ENCODE results near the gene ABCG1.

ABCG1 gene

DNA sequence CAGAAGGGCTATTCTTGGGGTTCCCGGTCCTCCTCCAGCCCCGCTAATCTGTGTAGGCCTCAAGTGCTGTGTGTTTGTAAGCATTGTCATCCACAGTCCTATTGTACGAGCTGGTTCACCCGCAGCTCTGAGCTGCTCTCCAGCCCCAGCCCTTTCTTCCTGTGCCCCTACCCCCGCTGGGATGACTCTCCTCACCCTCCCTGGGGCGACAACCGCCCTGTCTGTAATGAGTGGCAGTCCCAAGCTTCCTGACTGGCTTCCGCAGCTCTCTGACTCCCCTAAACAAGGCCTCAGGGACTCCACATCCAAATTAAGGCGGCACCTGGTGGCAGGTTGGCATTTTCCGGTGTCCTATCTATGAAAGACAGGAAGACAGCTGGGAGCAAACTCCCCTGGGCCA, 50.4 kb downstream of the ABCG1 start:
- no peak for DNase-seq (ENCODE audit: low read depth)
- TF ChIP-seq, protein P1, sequence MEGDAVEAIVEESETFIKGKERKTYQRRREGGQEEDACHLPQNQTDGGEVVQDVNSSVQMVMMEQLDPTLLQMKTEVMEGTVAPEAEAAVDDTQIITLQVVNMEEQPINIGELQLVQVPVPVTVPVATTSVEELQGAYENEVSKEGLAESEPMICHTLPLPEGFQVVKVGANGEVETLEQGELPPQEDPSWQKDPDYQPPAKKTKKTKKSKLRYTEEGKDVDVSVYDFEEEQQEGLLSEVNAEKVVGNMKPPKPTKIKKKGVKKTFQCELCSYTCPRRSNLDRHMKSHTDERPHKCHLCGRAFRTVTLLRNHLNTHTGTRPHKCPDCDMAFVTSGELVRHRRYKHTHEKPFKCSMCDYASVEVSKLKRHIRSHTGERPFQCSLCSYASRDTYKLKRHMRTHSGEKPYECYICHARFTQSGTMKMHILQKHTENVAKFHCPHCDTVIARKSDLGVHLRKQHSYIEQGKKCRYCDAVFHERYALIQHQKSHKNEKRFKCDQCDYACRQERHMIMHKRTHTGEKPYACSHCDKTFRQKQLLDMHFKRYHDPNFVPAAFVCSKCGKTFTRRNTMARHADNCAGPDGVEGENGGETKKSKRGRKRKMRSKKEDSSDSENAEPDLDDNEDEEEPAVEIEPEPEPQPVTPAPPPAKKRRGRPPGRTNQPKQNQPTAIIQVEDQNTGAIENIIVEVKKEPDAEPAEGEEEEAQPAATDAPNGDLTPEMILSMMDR (IDR thresholded peaks at IDR 0.05; ENCODE audit: insufficient read depth, low read depth, low read length, missing control alignments), result no peak
- no peak overlapping the region for H3K4me3 ChIP-seq (ENCODE audit: low read depth, low read length)

DNA sequence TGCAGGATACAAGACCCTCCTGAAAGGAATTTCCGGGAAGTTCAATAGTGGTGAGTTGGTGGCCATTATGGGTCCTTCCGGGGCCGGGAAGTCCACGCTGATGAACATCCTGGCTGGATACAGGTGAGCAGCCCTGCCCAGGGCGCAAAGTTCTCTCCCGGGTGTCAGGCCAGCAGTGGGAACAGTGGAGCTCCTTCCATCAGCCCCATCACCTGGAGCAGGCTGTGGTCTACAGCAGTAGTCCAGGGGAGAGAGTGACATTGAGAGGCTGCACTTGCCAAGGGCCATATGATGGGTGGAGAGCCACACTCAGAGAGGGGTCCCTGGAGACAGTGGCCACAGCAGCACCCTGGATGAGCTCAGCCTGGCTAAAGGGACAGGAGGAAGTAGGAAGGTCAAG, 52.1 kb downstream of the ABCG1 start:
- no peak overlapping the region for H3K4me3 ChIP-seq (ENCODE audit: low read depth, low read length)
- DNase-seq (ENCODE audit: low read depth), result no peak
- TF ChIP-seq, protein P1 (IDR thresholded peaks at IDR 0.05; ENCODE audit: insufficient read depth, low read depth, low read length, missing control alignments), result no peak

DNA sequence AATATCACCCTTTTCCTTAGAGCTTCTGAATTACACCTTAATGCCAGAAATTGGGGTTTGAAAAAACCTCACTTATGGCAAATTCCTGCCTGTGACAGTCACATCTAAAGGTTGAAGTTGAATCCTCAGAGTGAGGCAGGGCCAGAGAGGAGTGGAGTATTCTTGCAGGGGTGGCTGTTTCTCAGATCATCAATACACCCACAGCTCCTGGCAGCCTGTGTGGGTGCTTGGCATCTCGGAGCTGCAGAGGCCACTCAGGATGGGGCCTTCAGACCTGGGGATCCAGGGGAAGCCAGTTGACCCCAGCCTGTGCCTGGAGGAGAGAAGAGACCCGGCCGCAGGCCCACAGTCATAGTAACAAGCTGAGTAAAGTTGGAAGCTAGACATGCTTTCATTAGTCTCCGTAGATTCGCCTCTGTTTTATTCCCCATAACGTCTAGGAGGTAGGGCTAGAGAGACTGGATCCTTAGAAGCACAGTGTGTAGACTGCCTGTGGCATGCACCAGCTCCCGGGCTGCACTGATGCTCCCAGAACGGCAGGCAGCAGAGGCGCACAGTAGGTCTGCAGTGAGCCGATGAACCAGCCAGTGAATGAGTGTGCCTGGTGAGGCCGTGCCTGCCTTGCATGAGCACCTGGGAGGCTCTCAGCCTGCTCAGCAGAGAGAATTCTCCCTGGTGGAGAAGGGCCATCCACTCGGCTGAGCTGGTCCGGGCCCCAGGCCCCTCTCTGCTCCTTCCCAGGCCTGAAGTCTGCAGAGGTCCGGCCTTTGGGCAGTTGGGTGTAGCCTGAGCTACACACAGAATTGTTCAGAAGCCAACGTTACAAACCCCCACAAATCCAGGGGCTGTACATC, 53.4 kb downstream of the ABCG1 start:
- H3K4me3 ChIP-seq (ENCODE audit: low read depth, low read length), result no peak overlapping the region
- DNase-seq (ENCODE audit: low read depth), result no peak
- TF ChIP-seq, protein P1 (IDR thresholded peaks at IDR 0.05; ENCODE audit: insufficient read depth, low read depth, low read length, missing control alignments), result no peak

DNA sequence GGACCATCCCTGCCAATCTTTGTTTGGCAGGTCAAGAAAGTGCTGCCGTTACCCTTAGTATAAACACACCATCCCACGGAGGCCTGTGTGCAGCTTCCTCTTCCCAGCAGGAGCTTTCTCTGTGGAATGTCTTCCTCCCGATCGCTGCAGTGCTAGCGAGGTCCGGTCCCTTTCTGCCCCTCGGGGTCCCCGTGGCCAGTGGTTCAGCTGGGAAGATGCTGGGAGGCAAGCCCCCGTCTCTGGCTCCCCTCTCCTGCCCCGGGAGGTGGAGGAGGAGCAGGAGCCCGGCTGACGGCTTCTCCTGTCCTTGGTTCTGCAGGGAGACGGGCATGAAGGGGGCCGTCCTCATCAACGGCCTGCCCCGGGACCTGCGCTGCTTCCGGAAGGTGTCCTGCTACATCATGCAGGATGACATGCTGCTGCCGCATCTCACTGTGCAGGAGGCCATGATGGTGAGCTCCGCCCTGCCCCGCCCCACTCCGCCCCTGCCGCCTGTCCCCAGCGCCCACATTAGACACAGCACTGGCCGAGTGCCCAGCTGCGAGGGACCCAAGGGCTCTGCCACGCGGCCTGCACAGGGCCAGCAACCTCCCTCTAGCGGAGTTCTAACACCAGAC, 54.2 kb downstream of the ABCG1 start:
- no peak overlapping the region for H3K4me3 ChIP-seq (ENCODE audit: low read depth, low read length)
- TF ChIP-seq, protein P1 (IDR thresholded peaks at IDR 0.05; ENCODE audit: insufficient read depth, low read depth, low read length, missing control alignments), result no peak
- no peak for DNase-seq (ENCODE audit: low read depth)

DNA sequence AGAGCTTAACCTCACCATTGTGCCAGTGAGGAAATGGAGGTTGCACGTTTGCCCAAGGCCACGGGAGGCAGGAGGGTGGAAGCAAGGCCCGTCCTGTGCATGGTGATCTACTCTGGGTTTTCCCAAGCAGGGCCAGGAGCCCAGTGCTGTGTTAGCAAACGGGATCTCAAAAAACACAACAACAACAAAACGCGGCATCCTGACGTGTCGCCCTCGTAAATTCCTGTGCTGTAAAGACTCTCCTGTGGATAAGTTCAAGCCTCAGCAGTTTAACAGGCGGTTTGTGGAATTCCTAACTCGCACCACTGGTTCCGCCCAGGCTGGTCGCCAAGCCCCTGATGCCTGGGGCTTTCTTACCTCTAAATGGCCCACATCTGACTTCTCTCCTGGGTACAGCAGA, 57.1 kb downstream of the ABCG1 start:
- DNase-seq (ENCODE audit: low read depth), result no peak
- no peak overlapping the region for H3K4me3 ChIP-seq (ENCODE audit: low read depth, low read length)
- TF ChIP-seq, protein P1 (IDR thresholded peaks at IDR 0.05; ENCODE audit: insufficient read depth, low read depth, low read length, missing control alignments), result no peak

DNA sequence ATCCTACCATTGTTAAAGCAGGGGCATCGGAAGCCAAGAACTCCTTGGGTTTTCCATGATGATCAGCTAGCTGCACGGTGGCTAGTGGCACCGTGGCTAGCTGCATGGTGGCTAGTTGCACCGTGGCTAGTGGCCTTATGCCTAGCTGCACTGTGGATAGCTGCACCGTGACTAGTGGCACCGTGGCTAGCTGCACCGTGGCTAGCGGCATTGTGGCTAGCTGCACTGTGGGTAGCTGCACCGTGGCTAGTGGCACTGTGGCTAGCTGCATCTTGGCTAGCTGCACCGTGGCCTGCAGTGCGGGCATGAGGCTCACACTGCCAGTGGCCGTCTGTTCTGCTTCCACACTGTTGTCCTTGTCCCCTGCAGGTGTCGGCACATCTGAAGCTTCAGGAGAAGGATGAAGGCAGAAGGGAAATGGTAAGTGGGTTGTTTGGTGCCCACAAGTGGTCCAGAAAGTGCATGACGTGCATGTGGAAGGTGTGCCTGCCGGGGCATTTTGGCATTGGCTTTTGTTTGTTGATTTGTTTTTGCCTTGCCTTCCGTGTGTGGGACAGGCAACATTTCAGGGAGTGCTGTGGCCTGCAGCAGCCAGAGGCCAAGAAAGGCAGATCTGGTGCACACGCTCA, 57.7 kb downstream of the ABCG1 start:
- no peak overlapping the region for H3K4me3 ChIP-seq (ENCODE audit: low read depth, low read length)
- TF ChIP-seq, protein P1 (IDR thresholded peaks at IDR 0.05; ENCODE audit: insufficient read depth, low read depth, low read length, missing control alignments), result no peak
- no peak for DNase-seq (ENCODE audit: low read depth)

Measured in GM12865 (cell line).